ENCODE data around the gene ENDOV.

Gene ENDOV

GRCh38 chr17:80452173-80452915 lies 37.4 kb downstream of the ENDOV start:
- in situ Hi-C loops (cut with MboI; ENCODE audit: low pct_unique_long_range_greater_than_20kb, low sequenced_read_pairs, unreplicated experiment) = no loop called here
- no peak for TF ChIP-seq CTCF (IDR thresholded peaks at IDR 0.05; ENCODE audit: extremely low read depth, insufficient read depth, missing control alignments)
- no peak for DNase-seq (ENCODE audit: low spot score)

- TF ChIP-seq CTCF (IDR thresholded peaks at IDR 0.05; ENCODE audit: extremely low read depth, insufficient read depth, missing control alignments) = no peak
- no peak for DNase-seq (ENCODE audit: low spot score)
- in situ Hi-C loops (cut with MboI; ENCODE audit: low pct_unique_long_range_greater_than_20kb, low sequenced_read_pairs, unreplicated experiment) = no loop called here
Measured at GRCh38 chr17:80453126-80453997, 38.4 kb downstream of the ENDOV start.

- no peak for DNase-seq (ENCODE audit: low spot score)
- TF ChIP-seq CTCF (IDR thresholded peaks at IDR 0.05; ENCODE audit: extremely low read depth, insufficient read depth, missing control alignments) = no peak
- in situ Hi-C loops (cut with MboI; ENCODE audit: low pct_unique_long_range_greater_than_20kb, low sequenced_read_pairs, unreplicated experiment) = no loop called here
Measured at GRCh38 chr17:80453998-80454556, 39.1 kb downstream of the ENDOV start.

GRCh38 chr17:80454557-80455335 lies 39.8 kb downstream of the ENDOV start:
- in situ Hi-C loops (cut with MboI; ENCODE audit: low pct_unique_long_range_greater_than_20kb, low sequenced_read_pairs, unreplicated experiment) = no loop called here
- TF ChIP-seq CTCF (IDR thresholded peaks at IDR 0.05; ENCODE audit: extremely low read depth, insufficient read depth, missing control alignments) = no peak
- peak; percentile 99 for DNase-seq (ENCODE audit: low spot score)

GRCh38 chr17:80455336-80455710 lies 40.4 kb downstream of the ENDOV start:
- peak; percentile 84 for DNase-seq (ENCODE audit: low spot score)
- no peak for TF ChIP-seq CTCF (IDR thresholded peaks at IDR 0.05; ENCODE audit: extremely low read depth, insufficient read depth, missing control alignments)
- in situ Hi-C loops (cut with MboI; ENCODE audit: low pct_unique_long_range_greater_than_20kb, low sequenced_read_pairs, unreplicated experiment) = no loop called here

- no peak for DNase-seq (ENCODE audit: low spot score)
- in situ Hi-C loops (cut with MboI; ENCODE audit: low pct_unique_long_range_greater_than_20kb, low sequenced_read_pairs, unreplicated experiment) = no loop called here
- no peak for TF ChIP-seq CTCF (IDR thresholded peaks at IDR 0.05; ENCODE audit: extremely low read depth, insufficient read depth, missing control alignments)
Measured at GRCh38 chr17:80455784-80456183, 40.8 kb downstream of the ENDOV start.
